ENCODE data around the gene SCAMP4.

GRCh38 chr19:1911098-1911497 is 5.9 kb downstream of the SCAMP4 start:
- TF ChIP-seq RELA (CRISPR knock-in tag; IDR thresholded peaks at IDR 0.05; ENCODE audit: borderline replicate concordance) = no peak
- no peak for TF ChIP-seq CTCF (IDR thresholded peaks at IDR 0.05)
- no peak for TF ChIP-seq SMAD4 (CRISPR knock-in tag; IDR thresholded peaks at IDR 0.05)
